ENCODE data around the gene C19orf44. TPM values are rescaled to one million over a fixed set of nuclear protein-coding genes. Genes with fewer than 3 reads are reported as not detected.

Gene C19orf44
- polyA plus RNA-seq, 3 donors, result 15.2 to 17.8 (median 17.7) TPM

- no peak for DNase-seq
Observed at GRCh38 chr19:16516381-16516780, 20.2 kb downstream of the C19orf44 start.

DNA sequence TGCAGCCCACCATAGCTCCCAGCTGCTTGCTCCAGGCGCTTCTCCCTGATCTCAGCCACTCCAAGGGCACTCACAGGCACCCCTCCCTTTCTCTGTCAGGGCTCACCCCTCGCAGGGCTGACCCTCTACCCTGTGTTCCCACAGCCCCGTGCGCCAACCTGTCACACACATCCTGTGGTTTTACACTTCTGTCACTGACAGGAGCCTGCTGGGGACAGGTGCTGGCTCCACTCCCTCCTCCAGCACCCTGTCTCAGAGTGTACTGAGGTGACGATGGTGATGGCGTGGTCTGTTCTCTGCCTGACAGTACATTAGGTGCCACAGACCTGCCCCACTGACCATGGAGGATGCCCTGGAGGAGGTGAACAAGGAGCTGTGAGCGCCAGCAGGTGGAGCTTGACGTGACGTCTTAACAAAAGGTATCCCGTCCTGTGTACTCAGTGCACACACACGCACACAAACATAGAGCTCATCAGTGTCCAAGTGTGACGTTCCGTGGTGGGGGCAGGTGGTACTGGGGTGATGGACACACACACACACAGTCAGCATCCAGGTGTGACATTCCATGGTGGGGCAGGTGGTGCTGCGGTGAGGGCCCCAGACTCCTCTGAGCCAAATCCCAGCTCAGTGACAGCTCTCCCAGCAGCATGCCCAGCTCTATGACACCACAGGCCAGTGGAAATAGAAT, 20.9 kb downstream of the C19orf44 start:
- no peak for DNase-seq

DNA sequence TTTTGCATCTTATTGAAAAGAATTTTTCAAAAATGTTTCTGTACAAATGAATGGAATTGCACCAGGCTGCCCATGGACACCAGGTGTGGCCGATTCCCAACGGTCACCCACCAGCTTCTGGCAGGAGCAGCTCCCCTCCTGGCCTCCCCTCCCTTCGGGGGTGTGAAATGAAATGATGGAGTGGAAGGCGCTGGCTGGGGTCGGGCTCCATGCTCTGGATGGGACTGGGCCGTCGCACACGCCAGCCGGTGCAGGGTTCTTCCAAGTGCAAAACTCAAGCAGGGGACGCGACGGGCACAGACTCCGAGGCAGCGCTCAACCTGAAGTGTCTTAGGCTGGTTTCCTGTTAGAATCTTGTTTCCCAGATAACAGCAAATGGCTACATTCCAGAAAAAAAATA, 21.9 kb downstream of the C19orf44 start:
- no peak for DNase-seq

GRCh38 chr19:16518483-16519229, 22.5 kb downstream of the C19orf44 start:
- no peak for DNase-seq

DNA sequence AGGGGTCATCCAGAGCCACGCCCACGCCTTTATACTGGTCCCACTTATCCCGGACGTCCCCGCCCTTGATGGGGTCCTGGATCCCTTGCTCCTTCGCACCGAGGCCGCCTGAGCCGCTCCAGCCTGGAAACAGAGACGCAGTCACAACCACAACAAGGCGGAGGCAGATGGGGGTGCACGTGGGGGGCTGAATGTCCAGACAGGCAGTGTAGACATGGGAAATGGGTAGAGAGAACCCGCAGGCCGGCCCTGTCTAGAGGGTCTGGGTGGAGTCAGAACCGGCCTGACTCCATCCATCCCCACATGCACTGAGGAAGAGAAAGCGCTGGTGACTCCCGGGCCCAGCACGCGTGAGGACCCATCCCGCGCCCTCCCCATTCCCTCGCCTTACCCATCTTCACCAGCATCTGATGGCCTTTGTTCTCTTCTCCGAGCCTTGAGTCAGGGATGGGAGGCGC, 23.1 kb downstream of the C19orf44 start:
- DNase-seq, result no peak

DNA sequence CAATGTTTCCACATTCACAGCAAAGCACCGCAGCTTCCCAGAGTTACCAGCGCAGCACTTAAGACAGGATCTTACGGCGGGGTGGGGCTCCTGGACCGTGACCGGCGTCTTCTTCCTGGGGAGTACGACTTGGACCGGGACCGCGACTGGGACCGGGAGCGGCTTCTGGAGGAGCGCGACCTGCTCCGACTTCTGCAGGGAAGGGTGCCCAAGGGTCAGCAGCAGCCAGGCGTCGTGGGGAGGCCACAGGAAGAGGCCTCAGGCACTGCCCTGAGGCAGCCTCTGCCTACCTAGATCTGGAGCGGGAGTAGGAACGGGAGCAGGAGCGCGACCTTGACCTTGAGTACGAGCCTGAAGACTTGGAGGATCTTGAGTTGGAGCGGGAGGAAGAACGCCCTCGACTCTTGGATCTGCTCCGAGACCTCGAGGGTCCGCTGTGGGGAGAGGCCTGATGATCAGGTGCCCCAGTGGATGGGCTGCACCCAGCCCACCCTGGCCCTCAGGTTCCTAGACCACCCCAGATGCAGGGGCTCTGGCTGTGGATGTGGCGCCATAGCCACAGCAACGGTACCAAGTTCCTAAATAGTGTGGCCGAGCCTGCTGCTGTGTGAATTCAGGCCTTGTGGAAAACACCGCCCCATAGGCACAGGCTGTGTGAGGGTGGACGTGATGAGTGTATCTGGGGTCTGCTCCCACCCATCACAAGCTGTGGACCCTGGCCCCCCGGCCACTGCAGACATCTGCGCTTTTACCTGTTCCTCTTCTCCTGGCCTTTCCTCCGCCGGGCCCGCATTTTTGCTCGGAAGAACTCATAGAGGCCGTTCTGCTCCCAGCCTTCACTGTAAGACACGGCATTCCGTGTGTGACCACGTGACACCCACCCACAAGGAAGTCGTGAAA, 24.1 kb downstream of the C19orf44 start:
- DNase-seq, result no peak

- no peak for DNase-seq
Observed at GRCh38 chr19:16520986-16521624, 24.9 kb downstream of the C19orf44 start.

GRCh38 chr19:16521715-16522289, 25.6 kb downstream of the C19orf44 start:
- no peak for DNase-seq

GRCh38 chr19:16522559-16523377, 26.6 kb downstream of the C19orf44 start:
- no peak for DNase-seq

GRCh38 chr19:16524991-16525734, 29.0 kb downstream of the C19orf44 start:
- no peak for DNase-seq

DNA sequence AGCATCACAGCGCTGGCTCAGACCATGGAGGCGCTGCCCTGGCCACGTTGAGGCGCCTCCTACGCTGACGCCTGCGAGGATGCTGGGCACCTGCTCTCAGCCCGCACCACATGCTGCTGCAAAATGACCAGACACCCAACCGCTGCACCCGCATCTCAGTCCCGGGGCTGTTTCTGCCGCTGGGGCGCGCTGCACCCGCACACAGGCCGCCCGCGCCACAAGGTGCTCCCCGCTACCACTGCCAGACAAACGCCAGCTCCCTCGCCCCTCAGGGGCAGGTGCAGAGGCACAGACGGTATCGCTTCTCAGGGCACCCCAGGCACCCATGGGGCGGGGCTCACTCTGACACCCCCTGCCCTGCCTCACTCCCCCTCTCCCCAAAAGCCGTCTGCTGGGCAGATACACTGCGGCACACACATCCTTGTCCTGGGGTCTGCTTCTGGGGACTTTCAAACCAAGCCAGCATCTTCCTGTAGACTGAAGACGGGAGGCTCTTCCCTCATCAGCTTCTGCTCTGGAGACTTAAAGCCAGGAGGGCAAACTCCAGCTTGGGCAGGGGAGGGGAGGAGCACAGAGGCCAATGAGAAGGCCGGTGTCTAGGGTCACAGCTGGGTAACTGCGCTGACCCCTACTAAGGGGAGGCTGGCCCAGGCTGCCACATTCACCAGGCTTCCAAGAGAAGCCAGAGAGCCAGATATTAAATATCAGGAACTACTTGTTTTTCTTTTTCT, 29.7 kb downstream of the C19orf44 start:
- DNase-seq, result no peak

DNA sequence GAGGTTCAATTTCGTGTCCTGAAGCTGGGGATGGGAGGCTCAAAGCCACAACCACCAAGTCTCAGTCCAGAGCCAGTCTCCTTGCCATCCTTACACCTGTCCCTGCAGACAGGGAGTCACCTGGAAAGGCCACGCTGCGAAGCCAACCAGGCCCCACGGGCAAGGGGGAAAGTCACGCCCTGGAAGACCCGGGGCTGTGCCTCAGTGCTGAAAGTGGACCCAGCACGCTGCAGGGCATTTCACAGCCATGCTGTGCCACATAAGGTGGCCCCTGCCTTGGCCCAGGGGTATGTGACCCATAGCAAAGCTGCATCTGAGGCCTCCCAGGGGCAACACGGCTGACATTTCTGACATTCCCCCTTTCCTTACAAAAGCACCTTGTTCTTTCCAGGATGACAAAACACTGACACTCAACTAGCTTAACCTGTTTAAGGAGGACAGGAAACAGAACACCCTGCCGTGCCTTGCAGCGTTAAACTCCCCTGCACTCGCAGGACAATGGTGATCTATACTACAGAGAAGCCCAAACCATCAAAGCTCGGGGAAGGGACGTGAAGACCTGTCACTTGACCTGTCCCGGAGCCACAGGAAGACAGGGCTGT, 31.2 kb downstream of the C19orf44 start:
- no peak for DNase-seq

- DNase-seq, result no peak
Observed at GRCh38 chr19:16527971-16528521, 31.9 kb downstream of the C19orf44 start.

DNA sequence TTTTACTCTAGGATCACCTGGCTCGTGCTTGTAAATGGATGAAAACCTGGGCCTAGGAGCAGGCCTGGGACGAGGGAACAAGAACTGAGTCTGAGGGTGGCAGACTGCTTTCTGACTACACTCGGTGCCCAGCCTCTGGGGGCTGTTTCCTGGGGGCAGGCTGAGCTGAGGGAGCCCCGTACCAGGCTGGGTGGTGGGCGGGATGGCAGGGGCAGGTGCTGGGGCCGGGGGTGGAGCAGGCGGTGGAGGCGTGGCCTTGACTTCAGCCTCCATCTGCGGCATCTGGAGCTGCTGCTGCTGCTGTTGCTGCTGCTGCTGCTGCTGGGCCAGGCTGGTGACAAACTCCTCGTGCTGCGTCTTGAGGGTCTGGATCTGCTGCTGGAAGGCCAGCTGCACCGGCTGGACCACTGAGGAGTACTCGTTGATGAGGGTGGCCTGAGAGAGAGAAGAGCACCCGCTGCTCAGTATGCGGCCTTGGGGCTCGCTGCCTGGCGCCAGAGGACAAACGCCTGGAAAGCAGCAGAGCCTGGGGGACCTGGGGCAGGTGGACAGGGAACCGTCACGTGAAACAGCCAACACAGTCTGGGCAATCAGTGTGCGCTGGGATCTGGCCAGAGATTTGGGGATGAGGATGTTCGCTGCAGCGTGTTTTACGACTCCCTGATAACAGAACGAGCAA, 33.4 kb downstream of the C19orf44 start:
- DNase-seq, result no peak

GRCh38 chr19:16530540-16531379, 34.6 kb downstream of the C19orf44 start:
- DNase-seq, result no peak

DNA sequence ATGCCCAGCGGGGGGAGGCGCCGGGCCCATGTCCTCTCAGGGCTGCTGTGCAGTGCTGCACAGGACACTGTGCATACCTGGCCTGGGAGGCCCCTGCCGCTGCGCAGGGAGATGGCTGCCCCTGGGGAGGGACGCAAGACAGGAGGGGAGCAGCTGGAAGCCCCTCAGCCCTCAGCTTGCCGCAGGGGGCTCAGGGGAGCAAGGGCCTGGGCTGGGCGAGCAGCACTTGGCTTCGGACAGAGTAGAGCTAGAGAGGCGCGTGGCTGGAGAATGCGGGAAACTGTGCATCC, 35.1 kb downstream of the C19orf44 start:
- DNase-seq, result no peak

All from renal pelvis (tissue), 4 donors.